Suppressor macrophage treated with lipopolysaccharide for 1 hour (primary cell): ENCODE data around the gene NBPF1.
"Not testable (repeated sequence)": the region's sequence is repeated elsewhere in the genome, so short reads cannot be mapped to it uniquely, and the experiment has no call there.

ENCODE experiments used
- DNase-seq, 3 donors: peaks; one replicate each; pipeline ENCODE4 v3.0.0-alpha.2; 2020 to 2022

The NBPF1 gene

DNA sequence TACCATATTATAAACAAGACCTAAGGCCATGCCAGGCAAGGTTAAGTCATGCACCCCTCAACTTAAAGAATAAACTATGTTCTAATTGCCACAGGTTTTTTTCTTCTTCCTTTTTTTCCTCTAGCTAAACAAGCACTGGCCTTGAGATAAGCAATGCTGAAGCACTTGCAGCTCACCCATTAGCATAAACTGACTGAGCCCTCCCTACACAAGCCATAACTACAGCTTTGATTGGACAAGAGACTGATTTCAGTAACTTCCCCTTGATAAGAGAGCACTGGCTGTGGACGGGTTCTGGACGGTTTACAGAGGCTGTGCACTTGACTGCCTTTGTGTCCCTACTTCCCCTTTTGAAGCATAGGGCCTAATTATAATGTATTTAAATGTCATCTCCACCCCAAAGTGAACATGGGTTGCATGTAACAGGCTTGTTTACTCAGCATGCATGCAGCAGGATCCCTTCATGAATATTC lies 72.9 kb downstream of the NBPF1 start:
- DNase-seq, result peak in 2 of 3 donors; percentile 15 to 18

GRCh38 chr1:16537528-16537927 lies 75.8 kb downstream of the NBPF1 start:
- DNase-seq, result not testable (repeated sequence)

- DNase-seq, result not testable (repeated sequence)
Observed at GRCh38 chr1:16536796-16537195, 76.6 kb downstream of the NBPF1 start.

DNA sequence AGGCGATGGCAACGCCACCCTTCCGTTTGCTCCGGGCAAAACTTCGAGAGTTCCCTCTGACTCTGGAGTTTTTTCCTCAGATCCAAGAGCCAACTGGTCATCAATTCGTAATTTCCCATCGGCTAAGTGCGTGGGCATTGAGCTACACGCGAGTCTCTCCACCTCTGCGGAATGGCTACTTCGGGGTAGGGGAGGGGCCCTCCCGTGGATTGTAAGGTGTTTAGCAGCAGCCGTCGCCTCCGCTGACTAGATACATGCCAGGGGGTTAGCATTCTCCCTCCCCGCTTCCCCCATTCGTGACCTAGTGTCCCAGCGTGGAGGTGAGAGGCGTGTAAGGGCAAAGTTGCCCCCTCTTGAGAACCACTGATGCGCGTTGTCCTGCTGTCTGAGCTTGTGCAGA lies 77.5 kb downstream of the NBPF1 start:
- not testable (repeated sequence) for DNase-seq

DNA sequence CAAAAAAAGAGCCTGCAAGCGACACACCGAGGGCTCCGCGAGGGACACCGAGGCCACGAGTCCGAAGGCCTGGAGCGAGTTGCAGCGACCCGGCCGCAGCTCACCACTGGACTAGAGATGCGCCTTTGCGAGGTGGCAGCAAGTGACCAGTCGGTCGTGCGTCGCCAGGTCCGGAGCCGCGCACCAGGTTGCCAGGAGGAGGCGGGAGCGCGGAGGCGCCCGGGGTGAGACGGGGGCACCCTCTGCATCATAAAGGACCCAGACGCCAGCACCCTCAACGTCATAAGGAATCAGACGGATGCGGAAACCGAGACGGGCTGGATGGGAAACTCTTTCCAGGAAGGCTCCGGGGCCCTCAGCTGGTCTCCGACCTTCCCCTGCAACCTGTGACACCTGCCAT lies 77.9 kb downstream of the NBPF1 start:
- not testable (repeated sequence) for DNase-seq

- not testable (repeated sequence) for DNase-seq
Observed at GRCh38 chr1:16534829-16535456, 78.4 kb downstream of the NBPF1 start.

DNA sequence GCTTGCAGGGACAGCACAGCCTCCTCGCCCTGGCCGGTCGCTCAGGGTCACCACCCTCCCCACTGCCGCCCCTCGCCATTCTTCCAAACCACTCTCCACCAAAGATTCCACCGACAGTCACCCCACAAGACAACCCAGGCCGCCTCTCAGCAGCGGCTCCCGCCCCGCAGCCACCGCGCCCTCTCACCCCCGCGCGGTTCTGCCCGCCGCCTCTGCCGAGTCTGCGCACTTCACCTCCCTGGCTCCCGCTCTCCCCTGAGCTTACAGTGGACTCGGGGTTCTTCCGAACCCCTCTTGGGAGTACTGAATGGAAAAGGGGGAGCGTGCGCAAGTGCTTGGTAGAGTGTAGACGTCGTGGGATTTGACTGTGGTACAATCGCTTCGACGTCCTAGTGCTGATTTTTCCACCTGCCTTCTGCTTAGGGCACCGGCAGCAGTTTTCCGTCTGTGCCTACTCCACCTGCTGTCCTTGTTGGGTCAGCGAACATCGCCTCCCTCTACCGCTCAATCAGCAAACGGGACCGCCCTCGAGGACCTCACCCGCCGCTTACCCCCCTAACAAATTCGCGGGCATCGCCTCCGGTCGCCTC lies 79.0 kb downstream of the NBPF1 start:
- DNase-seq, result not testable (repeated sequence)

DNA sequence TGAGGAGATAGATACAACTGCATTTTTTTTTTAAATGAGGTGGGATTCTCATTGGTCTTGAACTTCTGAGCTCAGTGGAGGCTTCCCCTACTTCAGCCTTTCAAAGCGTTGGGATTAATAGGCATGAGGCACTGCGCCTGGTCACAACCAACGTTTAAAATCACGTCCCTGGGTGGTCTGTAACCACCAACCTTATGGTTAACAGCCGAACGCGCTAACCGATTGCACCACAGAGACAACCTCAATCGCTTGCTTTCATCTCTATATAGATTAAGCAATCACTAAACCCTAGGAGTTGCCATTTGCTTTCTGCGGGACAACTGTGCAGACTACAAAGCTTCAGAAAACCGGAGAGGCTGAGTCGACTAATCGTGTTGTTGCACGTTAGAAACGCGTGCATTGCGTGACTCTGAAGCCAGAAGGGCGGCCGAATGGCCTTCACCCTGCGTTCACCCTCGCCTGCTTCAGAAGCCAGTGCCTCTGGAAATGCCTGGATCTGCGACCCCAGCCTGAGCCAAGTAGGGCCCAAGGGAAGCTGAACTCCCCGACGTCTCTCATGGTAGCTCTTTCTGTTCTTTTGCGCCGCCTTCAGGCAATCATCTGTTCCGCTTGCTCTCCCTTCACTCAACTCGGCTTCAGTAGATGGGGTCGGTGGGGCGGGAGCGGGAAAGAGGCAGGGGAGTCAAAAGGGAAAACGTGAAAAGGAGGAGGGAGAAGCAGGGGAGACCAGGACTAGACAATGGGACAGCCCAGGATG lies 81.0 kb downstream of the NBPF1 start:
- DNase-seq, result not testable (repeated sequence)

DNA sequence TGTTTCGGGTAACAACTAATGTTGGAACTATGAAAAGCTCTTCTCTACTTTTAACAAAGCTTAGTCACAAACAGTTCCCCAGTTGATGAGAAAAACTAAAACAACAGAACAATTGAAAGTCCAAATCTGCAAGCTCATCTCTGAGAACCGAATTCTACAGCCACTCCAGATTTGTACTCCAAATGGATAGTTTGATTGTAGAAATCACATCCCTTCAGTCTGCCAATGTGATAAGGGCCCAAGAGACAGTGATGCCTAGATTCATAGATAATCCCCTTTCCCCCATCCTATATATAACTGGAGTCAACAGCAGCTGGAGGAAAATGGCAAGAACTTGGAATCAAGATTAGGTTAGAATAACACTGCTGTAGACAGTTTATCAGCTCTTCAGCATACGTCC lies 85.0 kb downstream of the NBPF1 start:
- not testable (repeated sequence) for DNase-seq

GRCh38 chr1:16525769-16526168 lies 87.6 kb downstream of the NBPF1 start:
- not testable (repeated sequence) for DNase-seq

- DNase-seq, result not testable (repeated sequence)
Observed at GRCh38 chr1:16521679-16522078, 91.7 kb downstream of the NBPF1 start.

GRCh38 chr1:16521288-16521583 lies 92.1 kb downstream of the NBPF1 start:
- no peak for DNase-seq

- DNase-seq, result peak in 1 of 3 donors; percentile 6
Observed at GRCh38 chr1:16520435-16521287, 92.7 kb downstream of the NBPF1 start.

DNA sequence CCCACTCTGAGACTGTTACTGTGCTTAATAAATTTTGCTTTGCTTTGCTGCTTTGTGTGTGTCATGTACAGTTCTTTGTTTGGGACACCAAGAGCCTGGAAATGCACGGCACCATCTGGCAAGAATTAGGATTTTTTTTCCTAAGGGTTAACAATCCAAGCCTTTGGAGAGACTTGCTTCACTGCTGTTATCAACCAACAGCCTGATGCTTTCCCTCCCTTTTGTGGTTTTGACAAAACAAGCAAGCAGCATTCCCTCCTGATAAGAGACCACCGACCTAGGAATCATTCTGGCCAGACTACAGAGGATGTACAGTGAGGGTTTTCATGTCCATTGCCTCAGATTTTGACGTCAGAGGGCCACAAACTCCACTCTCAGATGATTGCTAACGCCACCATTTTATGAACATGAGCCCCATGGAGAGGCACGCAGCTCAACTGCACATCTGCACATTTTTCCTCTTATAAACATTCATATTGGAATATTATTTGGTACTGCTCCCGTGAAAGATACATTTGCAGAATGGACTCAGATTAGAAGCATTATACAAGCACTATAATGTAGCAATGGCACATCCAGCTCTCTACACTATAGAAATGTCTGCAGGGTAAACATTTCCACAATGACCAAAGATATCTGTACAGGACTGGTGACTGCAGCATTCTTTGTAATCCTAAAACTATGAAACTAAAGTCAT lies 94.0 kb downstream of the NBPF1 start:
- DNase-seq, result not testable (repeated sequence)

DNA sequence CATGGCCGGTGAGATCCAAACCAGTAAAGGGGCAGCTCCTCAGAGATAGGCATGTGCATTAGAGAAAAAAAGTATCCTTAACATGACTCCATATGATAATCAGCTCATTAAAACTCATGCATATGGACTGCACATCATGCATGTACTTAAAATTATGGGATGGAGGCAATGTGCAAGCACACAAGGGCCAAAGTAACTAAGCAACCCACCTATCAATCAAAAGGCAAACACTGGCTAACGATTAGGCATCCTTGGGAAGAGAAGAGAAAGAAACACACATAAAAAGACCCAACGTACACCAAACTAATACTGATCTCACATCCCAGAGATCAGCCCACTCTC lies 94.5 kb downstream of the NBPF1 start:
- not testable (repeated sequence) for DNase-seq

GRCh38 chr1:16516694-16517410 lies 96.5 kb downstream of the NBPF1 start:
- not testable (repeated sequence) for DNase-seq

GRCh38 chr1:16514107-16515055 lies 99.0 kb downstream of the NBPF1 start, which contains the start of gene RNU1-1:
Gene RNU1-1 (minus strand): TSS chr1:16514285.
- DNase-seq, result peak; percentile 56 to 76 (median 70)

DNA sequence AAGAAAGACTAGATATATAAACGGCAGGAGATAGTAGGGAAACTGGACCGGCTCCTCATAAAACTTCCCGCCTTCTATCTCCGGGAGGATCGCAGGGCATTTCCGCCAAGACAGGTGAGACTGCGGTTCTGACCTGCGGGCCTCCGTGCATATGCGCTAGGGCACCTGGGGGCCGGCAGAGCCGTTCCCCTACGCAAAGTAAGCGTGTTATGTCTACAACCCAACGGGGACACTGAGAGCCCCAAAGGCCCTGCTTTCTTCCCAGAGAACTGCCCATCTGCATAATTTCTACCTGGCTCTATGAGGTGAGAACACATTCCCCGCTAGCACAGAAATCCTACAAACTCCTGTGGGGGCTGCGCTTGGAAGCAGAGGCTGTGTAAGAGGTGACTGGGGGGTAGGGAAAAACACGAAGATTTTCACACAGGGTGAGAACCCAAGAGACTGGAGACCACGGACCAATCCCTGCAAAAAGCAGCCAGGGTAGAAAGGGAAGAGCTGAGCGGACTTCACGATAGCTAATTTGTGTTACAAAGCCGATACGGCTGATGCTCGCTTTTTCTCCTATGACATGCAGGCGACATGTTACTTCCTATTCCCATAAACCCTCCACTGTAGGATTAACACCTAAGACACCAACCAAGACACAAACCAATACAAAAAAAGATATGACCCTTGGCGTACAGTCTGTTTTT lies 99.8 kb downstream of the NBPF1 start:
- DNase-seq, result peak; percentile 83 to 92 (median 89)

GRCh38 chr1:16512624-16513411 lies 100.5 kb downstream of the NBPF1 start:
- DNase-seq, result not testable (repeated sequence)
